CD4-positive, alpha-beta memory T cell (primary cell): Measurements from ENCODE around the gene BSN. TPM values are rescaled to one million over a fixed set of nuclear protein-coding genes. Genes with fewer than 3 reads are reported as not detected.
"Not testable (repeated sequence)": the region's sequence is repeated elsewhere in the genome, so short reads cannot be mapped to it uniquely, and the experiment has no call there.

Source experiments
- CTCF ChIA-PET: fragments of 350-600 bp; sonication (Branson Sonifier 250); formaldehyde crosslinking; loops from one replicate; lab custom pipeline; 2021; ENCODE audit warnings: inconsistent platforms; ENCODE audit not compliant: partially characterized antibody; lab: Charles Lee
- POLR2A ChIA-PET: fragments of 350-600 bp; sonication (Branson Sonifier 250); formaldehyde crosslinking; loops from one replicate; lab custom pipeline; 2021; ENCODE audit not compliant: partially characterized antibody; lab: Charles Lee
- DNase-seq, 5 donors: peaks; one replicate each; pipeline versions ENCODE4 v3.0.0 to v3.0.0-alpha.2; 2020 to 2022; ENCODE audit warnings: mixed read lengths in 1 of 5
- H3K27ac ChIP-seq: one replicate; pipeline ENCODE4 v1.7.0; 2013; ENCODE audit warnings: low read depth, low read length
- H3K27me3 ChIP-seq: 2 replicates; pipeline ENCODE4 v1.7.0; 2013; ENCODE audit warnings: mild to moderate bottlenecking, low read length, moderate library complexity; ENCODE audit not compliant: insufficient read depth
- H3K36me3 ChIP-seq: 2 replicates; pipeline ENCODE4 v1.7.0; 2013; ENCODE audit warnings: mild to moderate bottlenecking, low read length, moderate library complexity; ENCODE audit not compliant: insufficient read depth
- H3K4me1 ChIP-seq: 2 replicates; pipeline ENCODE4 v1.7.0; 2013; ENCODE audit warnings: mild to moderate bottlenecking, low read length, moderate library complexity; ENCODE audit not compliant: insufficient read depth
- H3K4me3 ChIP-seq, 2 donors: one replicate each; pipeline ENCODE4 v1.7.0; 2013; ENCODE audit warnings: low read length in 2 of 2, mild to moderate bottlenecking in 1 of 2
- H3K9me3 ChIP-seq, 2 donors: one replicate each; pipeline ENCODE4 v1.7.0; 2013; ENCODE audit warnings: low read length in 2 of 2, control low read depth in 1 of 2; ENCODE audit not compliant: control insufficient read depth in 1 of 2
- H3K27ac Mint-ChIP-seq, 7 donors: one replicate each; pipeline ENCODE4 v1.8.0; 2020 to 2021; ENCODE audit warnings: mixed read lengths in 7 of 7, mild to moderate bottlenecking in 6 of 7, inconsistent platforms in 3 of 7, moderate library complexity in 3 of 7
- H3K27me3 Mint-ChIP-seq, 2 donors: one replicate each; pipeline ENCODE4 v1.8.0; 2020 to 2021; ENCODE audit warnings: mixed read lengths in 2 of 2
- H3K36me3 Mint-ChIP-seq, 2 donors: one replicate each; pipeline ENCODE4 v1.8.0; 2020 to 2021; ENCODE audit warnings: mixed read lengths in 2 of 2, inconsistent platforms in 1 of 2, mild to moderate bottlenecking in 1 of 2
- H3K4me1 Mint-ChIP-seq, 4 donors: one replicate each; pipeline ENCODE4 v1.8.0; 2020 to 2021; ENCODE audit warnings: mixed read lengths in 4 of 4, mild to moderate bottlenecking in 1 of 4
- H3K4me3 Mint-ChIP-seq, 8 donors: one replicate each; pipeline ENCODE4 v1.8.0; 2020 to 2021; ENCODE audit warnings: mixed read lengths in 8 of 8, mild to moderate bottlenecking in 7 of 8, moderate library complexity in 6 of 8, inconsistent platforms in 3 of 8
- H3K9me3 Mint-ChIP-seq, 8 donors: one replicate each; pipeline ENCODE4 v1.8.0; 2020 to 2021; ENCODE audit warnings: mixed read lengths in 8 of 8, mild to moderate bottlenecking in 5 of 8, inconsistent platforms in 3 of 8, moderate library complexity in 1 of 8
- intact Hi-C: fragments of 100-400 bp; cut with micrococcal nuclease; formaldehyde crosslinking; loops from one replicate; pipeline ENCODE4 v1.15.1; 2023
- polyA plus RNA-seq, 2 donors: library from polyadenylated mRNA; unstranded; fragments of 300-500 nt; fragmentation: Illumina TruSeq; gene quantifications; one replicate each; pipeline ENCODE4 v1.2.3, GENCODE V29; 2021
- total RNA-seq, 2 experiments: library from RNA; stranded (reverse); gene quantifications; one replicate each; pipeline ENCODE4 v1.2.3, GENCODE V29; 2021

The BSN gene
- total and polyA plus RNA-seq, 4 experiments from 2014 or later, result 0.01 to 0.15 (median 0.06) TPM; not detected in 1

- Mint-ChIP-seq H3K9me3 (peaks cover 0 to 2% (median 0%) of the 10 kb centered on the region in 8 donors), H3K36me3 (no peaks in the 10 kb centered on the region), H3K27me3 (peaks cover 0 to 4% of the 10 kb centered on the region in 2 donors), H3K27ac (no peak overlapping the region), H3K4me3 (no peak overlapping the region), H3K4me1 (no peaks in the 10 kb centered on the region)
- CTCF ChIA-PET, result interaction anchor here (0.7 to 3.9 kb wide), 5 partner anchors 10 to 106 kb away, joined by 3 to 12 read pairs (median 7); no protein-coding TSS in a partner anchor
- no peaks in the 10 kb centered on the region for H3K36me3 ChIP-seq
- DNase-seq, result no peak
- intact Hi-C loops, result no loop called here
- no peak overlapping the region for H3K27ac ChIP-seq
- H3K27me3 ChIP-seq, result no peaks in the 10 kb centered on the region
- no peaks in the 10 kb centered on the region for H3K9me3 ChIP-seq
- POLR2A ChIA-PET, result interaction anchor here (1.0 kb wide), 1 partner anchor 13 kb away, joined by 3 read pairs; the partner anchor contains the start of gene BSN
- H3K4me3 ChIP-seq, result no peak overlapping the region
- no peaks in the 10 kb centered on the region for H3K4me1 ChIP-seq
These were observed 13.1 kb downstream of the BSN start for GRCh38 chr3:49567406-49567805.

GRCh38 chr3:49568965-49569364 lies 14.7 kb downstream of the BSN start:
- Mint-ChIP-seq H3K27me3 (peaks cover 0 to 2% of the 10 kb centered on the region in 2 donors), H3K27ac (no peak overlapping the region), H3K36me3 (no peaks in the 10 kb centered on the region), H3K4me3 (no peak overlapping the region), H3K4me1 (no peaks in the 10 kb centered on the region), H3K9me3 (no peaks in the 10 kb centered on the region)
- no peaks in the 10 kb centered on the region for H3K4me1 ChIP-seq
- H3K36me3 ChIP-seq, result no peaks in the 10 kb centered on the region
- intact Hi-C loops, result no loop called here
- CTCF ChIA-PET, result interaction anchor here (3.9 kb wide), 1 partner anchor 103 kb away, joined by 12 read pairs; no protein-coding TSS in a partner anchor
- DNase-seq, result no peak
- H3K27me3 ChIP-seq, result no peaks in the 10 kb centered on the region
- POLR2A ChIA-PET, result no interaction called here
- H3K9me3 ChIP-seq, result no peaks in the 10 kb centered on the region
- no peak overlapping the region for H3K4me3 ChIP-seq
- no peak overlapping the region for H3K27ac ChIP-seq

- no peaks in the 10 kb centered on the region for H3K27me3 ChIP-seq
- no peak overlapping the region for H3K27ac ChIP-seq
- no peak overlapping the region for H3K27ac Mint-ChIP-seq
- no peak for DNase-seq
- H3K36me3 ChIP-seq, result no peaks in the 10 kb centered on the region
- H3K4me3 Mint-ChIP-seq, result no peak overlapping the region
- H3K4me3 ChIP-seq, result no peak overlapping the region
- intact Hi-C loops, result no loop called here
- H3K4me1 ChIP-seq, result no peaks in the 10 kb centered on the region
- no peaks in the 10 kb centered on the region for H3K36me3 Mint-ChIP-seq
- POLR2A ChIA-PET, result no interaction called here
- CTCF ChIA-PET, result interaction anchor here (1.1 kb wide), 1 partner anchor 30 kb away, joined by 3 read pairs; no protein-coding TSS in a partner anchor
- H3K4me1 Mint-ChIP-seq, result no peaks in the 10 kb centered on the region
- H3K9me3 Mint-ChIP-seq, result no peaks in the 10 kb centered on the region
- H3K9me3 ChIP-seq, result no peaks in the 10 kb centered on the region
- peaks cover 0 to 2% of the 10 kb centered on the region in 2 donors for H3K27me3 Mint-ChIP-seq
These were observed 15.9 kb downstream of the BSN start for GRCh38 chr3:49570028-49570654.

- Histone ChIP-seq H3K9me3 (no peaks in the 10 kb centered on the region), H3K27ac (no peak overlapping the region), H3K27me3 (no peaks in the 10 kb centered on the region), H3K4me3 (no peak overlapping the region), H3K36me3 (no peaks in the 10 kb centered on the region), H3K4me1 (no peaks in the 10 kb centered on the region)
- no peak overlapping the region for H3K27ac Mint-ChIP-seq
- CTCF ChIA-PET, result no interaction called here
- H3K4me3 Mint-ChIP-seq, result no peak overlapping the region
- POLR2A ChIA-PET, result no interaction called here
- intact Hi-C loops, result no loop called here
- no peaks in the 10 kb centered on the region for H3K36me3 Mint-ChIP-seq
- no peaks in the 10 kb centered on the region for H3K4me1 Mint-ChIP-seq
- H3K27me3 Mint-ChIP-seq, result peaks cover 0 to under 1% of the 10 kb centered on the region in 2 donors
- no peak for DNase-seq
- no peaks in the 10 kb centered on the region for H3K9me3 Mint-ChIP-seq
These were observed 27.9 kb downstream of the BSN start for GRCh38 chr3:49582177-49582576.

- H3K9me3 ChIP-seq, H3K36me3 Mint-ChIP-seq, H3K27me3 ChIP-seq, H3K4me3 Mint-ChIP-seq, CTCF ChIA-PET, H3K27ac Mint-ChIP-seq, H3K27me3 Mint-ChIP-seq, H3K36me3 ChIP-seq, intact Hi-C loops, H3K4me3 ChIP-seq, DNase-seq, H3K4me1 ChIP-seq, H3K27ac ChIP-seq, H3K4me1 Mint-ChIP-seq, H3K9me3 Mint-ChIP-seq: not testable (repeated sequence)
- POLR2A ChIA-PET, result interaction anchor here (0.7 kb wide), 1 partner anchor 254 kb away, joined by 3 read pairs; no protein-coding TSS in a partner anchor
These were observed 31.0 kb downstream of the BSN start for GRCh38 chr3:49585261-49585755.

GRCh38 chr3:49591615-49592014 lies 37.3 kb downstream of the BSN start:
- Mint-ChIP-seq H3K4me1 (no peaks in the 10 kb centered on the region), H3K27me3 (peaks cover 1 to 7% of the 10 kb centered on the region in 2 donors), H3K27ac (no peak overlapping the region), H3K9me3 (no peaks in the 10 kb centered on the region), H3K36me3 (no peaks in the 10 kb centered on the region), H3K4me3 (no peak overlapping the region)
- no peak for DNase-seq
- H3K4me1 ChIP-seq, result no peaks in the 10 kb centered on the region
- intact Hi-C loops, result no loop called here
- no peak overlapping the region for H3K4me3 ChIP-seq
- H3K9me3 ChIP-seq, result no peaks in the 10 kb centered on the region
- H3K27ac ChIP-seq, result no peak overlapping the region
- ChIA-PET POLR2A (interaction anchor here (0.7 kb wide), 1 partner anchor 590 kb away, joined by 4 read pairs; no protein-coding TSS in a partner anchor), CTCF (no interaction called here)
- no peaks in the 10 kb centered on the region for H3K27me3 ChIP-seq
- no peaks in the 10 kb centered on the region for H3K36me3 ChIP-seq

GRCh38 chr3:49593041-49593440 lies 38.8 kb downstream of the BSN start:
- Mint-ChIP-seq H3K27ac (no peak overlapping the region), H3K36me3 (no peaks in the 10 kb centered on the region), H3K9me3 (no peaks in the 10 kb centered on the region), H3K27me3 (peaks cover 1 to 3% of the 10 kb centered on the region in 2 donors), H3K4me1 (no peaks in the 10 kb centered on the region), H3K4me3 (no peak overlapping the region)
- no peak for DNase-seq
- H3K27me3 ChIP-seq, result no peaks in the 10 kb centered on the region
- ChIA-PET POLR2A (no interaction called here), CTCF (no interaction called here)
- no peaks in the 10 kb centered on the region for H3K9me3 ChIP-seq
- no peaks in the 10 kb centered on the region for H3K4me1 ChIP-seq
- H3K36me3 ChIP-seq, result no peaks in the 10 kb centered on the region
- H3K4me3 ChIP-seq, result no peak overlapping the region
- intact Hi-C loops, result no loop called here
- H3K27ac ChIP-seq, result no peak overlapping the region
